Astrocyte of the cerebellum (primary cell): ENCODE measurements around the gene SERBP1.

Experiments used
- DNase-seq: peaks from one replicate; pipeline ENCODE4 v3.0.0-alpha.2; 2011; ENCODE audit warnings: low read depth
- H3K4me3 ChIP-seq: 2 replicates; pipeline ENCODE4 v1.5.1; 2011; ENCODE audit warnings: mild to moderate bottlenecking, low read depth, low read length, moderate library complexity
- in situ Hi-C: cut with HindIII; loops from 2 replicates; pipeline ENCODE4 v1.10.0; 2017; ENCODE audit warnings: low sequenced_read_pairs
- TF ChIP-seq, protein P1 (sequence below): IDR thresholded peaks from 2 replicates; pipeline ENCODE4 v1.5.1; 2012; ENCODE audit warnings: low read length, low read depth, moderate library complexity, mild to moderate bottlenecking; ENCODE audit errors: missing control alignments

Gene SERBP1

DNA sequence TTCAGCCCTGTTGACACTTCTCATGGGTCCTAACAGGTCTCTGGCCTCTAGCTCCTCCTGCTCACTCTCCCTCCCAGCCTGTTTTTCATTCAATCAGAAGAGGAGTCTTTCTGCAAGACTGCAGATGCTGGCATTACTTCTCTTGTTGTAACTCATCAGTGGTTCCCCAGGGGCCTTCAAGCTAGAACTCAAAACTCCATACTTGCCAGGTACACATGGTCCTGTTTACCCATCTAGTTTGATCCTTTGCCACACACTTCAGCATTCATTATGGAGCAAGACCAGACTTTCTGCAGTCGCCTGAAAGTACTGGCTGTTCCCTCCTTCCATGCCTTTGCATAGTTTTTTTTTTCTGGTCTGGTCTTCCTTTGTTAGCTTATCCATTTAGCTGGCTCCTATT, 47.9 kb downstream of the SERBP1 start:
- in situ Hi-C loops = no loop called here
- TF ChIP-seq, protein P1, sequence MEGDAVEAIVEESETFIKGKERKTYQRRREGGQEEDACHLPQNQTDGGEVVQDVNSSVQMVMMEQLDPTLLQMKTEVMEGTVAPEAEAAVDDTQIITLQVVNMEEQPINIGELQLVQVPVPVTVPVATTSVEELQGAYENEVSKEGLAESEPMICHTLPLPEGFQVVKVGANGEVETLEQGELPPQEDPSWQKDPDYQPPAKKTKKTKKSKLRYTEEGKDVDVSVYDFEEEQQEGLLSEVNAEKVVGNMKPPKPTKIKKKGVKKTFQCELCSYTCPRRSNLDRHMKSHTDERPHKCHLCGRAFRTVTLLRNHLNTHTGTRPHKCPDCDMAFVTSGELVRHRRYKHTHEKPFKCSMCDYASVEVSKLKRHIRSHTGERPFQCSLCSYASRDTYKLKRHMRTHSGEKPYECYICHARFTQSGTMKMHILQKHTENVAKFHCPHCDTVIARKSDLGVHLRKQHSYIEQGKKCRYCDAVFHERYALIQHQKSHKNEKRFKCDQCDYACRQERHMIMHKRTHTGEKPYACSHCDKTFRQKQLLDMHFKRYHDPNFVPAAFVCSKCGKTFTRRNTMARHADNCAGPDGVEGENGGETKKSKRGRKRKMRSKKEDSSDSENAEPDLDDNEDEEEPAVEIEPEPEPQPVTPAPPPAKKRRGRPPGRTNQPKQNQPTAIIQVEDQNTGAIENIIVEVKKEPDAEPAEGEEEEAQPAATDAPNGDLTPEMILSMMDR = no peak
- DNase-seq = no peak
- no peak overlapping the region for H3K4me3 ChIP-seq

DNA sequence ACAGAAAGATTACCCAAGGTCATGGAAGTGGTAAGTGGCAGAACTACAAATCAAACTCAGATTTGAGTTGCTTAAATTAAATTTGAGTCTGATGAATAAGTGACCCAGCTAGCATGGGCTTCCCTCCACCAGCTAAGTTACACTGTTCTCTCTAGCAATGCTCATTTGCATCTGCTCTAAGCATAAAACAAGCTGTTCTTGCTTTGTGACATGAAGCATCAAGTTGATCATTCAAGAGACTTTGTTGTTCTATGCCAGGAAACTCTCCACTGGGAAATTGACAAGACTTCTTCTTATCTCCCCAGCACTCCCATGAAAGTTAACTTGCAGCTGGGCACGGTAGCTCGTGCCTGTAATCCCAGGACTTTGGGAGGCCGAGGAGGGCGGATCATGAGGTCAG, 49.0 kb downstream of the SERBP1 start:
- no peak overlapping the region for H3K4me3 ChIP-seq
- in situ Hi-C loops = no loop called here
- TF ChIP-seq, protein P1 = no peak
- no peak for DNase-seq

DNA sequence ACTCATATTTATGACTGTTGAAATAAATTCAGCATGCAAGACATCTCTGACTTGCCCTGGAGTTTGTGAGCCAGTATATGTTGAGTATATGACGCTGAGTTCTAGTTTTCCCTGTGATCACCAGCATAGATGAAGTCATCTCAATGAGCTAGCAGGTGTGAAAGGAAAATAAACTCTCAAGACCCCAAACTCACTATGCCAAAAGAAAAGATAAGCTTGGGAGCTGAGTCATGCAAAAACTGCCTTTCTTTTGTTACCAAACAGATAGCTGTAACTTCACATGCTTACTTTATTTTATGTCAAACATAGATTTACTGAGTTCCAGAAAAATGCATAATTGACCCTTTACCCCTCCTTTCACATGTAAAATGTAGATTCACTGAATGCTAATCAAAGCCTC, 52.9 kb downstream of the SERBP1 start:
- in situ Hi-C loops = no loop called here
- TF ChIP-seq, protein P1 = no peak
- no peak overlapping the region for H3K4me3 ChIP-seq
- no peak for DNase-seq

DNA sequence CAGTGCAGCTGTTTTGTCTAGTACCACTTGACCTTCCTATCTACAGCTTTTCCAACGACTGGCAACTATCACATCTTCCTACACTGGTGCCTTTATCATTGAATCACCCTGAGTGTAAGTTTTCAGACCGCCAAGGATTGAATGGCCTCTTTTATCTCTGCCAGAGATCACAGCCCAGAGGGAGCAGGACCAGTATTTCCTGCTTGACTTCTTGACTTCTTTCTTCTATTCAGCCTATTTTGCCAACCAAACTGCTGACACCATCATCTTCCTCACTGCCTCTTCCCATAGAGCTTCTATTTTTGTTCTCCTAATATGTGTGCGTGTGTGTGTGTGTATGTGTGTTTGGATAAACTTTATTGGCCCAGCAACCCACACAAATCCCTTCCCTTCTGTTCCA, 53.8 kb downstream of the SERBP1 start:
- TF ChIP-seq, protein P1 = no peak
- in situ Hi-C loops = no loop called here
- no peak overlapping the region for H3K4me3 ChIP-seq
- no peak for DNase-seq

DNA sequence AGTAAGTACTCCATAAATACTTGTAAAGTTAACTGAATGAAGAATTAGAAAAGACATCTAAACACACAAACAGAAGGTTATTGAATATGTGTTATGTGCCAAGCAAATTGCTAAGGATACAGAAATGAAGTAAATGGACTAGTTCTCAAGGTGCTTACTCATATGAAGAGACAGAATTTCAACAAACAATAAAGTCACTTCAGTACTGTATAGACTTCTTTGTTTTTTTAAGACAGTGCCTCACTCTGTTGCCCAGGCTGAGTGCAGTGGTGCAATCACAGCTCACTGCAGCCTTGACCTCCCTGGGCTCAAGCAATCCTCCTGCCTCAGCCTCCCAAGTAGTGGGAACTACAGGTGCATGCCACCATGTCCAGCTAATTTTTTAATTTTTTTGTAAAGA, 57.3 kb downstream of the SERBP1 start:
- in situ Hi-C loops = loop anchor here (5.0 kb wide), 1 partner anchor 54 kb away; no protein-coding TSS in a partner anchor
- DNase-seq = no peak
- TF ChIP-seq, protein P1 = no peak
- H3K4me3 ChIP-seq = no peak overlapping the region

DNA sequence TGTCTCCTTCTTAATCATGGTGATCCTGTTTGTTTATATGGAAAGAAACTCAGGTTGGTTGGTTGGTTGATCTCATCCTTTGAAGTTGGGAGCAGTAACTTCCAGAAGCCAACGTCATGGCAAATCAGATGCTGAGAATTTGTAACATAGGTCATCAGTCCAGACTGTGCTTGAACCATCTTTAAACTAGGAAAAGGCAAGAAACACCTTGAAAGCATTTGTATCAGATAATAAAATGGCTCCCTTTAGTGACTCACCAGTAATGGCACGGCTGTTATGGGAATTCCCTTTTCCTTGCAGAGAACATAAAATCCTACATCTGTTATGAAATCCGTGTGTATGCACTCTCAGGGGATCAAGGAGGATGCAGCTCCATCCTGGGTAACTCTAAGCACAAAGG, 58.1 kb downstream of the SERBP1 start:
- TF ChIP-seq, protein P1 = no peak
- in situ Hi-C loops = loop anchor here (5.0 kb wide), 1 partner anchor 55 kb away; no protein-coding TSS in a partner anchor
- DNase-seq = no peak
- no peak overlapping the region for H3K4me3 ChIP-seq

DNA sequence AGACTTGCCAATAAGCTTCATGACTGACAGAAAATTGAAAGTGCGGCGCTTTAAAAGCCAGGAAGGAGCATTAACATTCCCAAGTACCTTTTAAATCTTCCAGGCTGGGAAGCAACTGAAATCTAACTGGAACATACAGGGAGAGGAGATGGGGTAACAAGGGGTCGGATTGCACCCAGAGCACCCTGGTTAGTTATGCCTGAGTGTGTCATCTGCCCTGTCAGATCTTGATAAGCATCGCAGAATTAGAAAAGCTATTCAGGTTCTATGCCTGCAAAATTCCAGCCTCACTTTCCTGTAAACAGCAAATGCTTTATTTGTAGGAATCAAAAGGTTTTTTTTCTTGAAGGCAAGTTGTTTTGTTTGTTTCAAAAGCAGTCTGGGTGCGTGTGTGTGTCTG, 58.5 kb downstream of the SERBP1 start:
- DNase-seq = no peak
- no peak overlapping the region for H3K4me3 ChIP-seq
- TF ChIP-seq, protein P1 = no peak
- in situ Hi-C loops = loop anchor here (5.0 kb wide), 1 partner anchor 56 kb away; no protein-coding TSS in a partner anchor
